H1 (cell line): ENCODE measurements around the gene ITPKB. TPM values are rescaled to one million over a fixed set of nuclear protein-coding genes. Genes with fewer than 3 reads are reported as not detected.

Experiments
- CTCF ChIA-PET: fragments of 300-600 bp; sonication (Branson Sonifier 250); formaldehyde crosslinking; loops from one replicate; lab custom pipeline; 2021; ENCODE audit not compliant: partially characterized antibody; lab: Charles Lee
- POLR2A ChIA-PET: fragments of 300-600 bp; sonication (Branson Sonifier 250); formaldehyde crosslinking; loops from one replicate; lab custom pipeline; 2021; ENCODE audit warnings: inconsistent platforms; ENCODE audit not compliant: partially characterized antibody; lab: Charles Lee
- DNase-seq, 2 experiments: peaks; one replicate each; pipeline versions ENCODE4 v3.0.0 to v3.0.0-alpha.2; 2010 to 2022; ENCODE audit warnings: low spot score in 2 of 2, low read depth in 1 of 2, mixed read lengths in 1 of 2
- FAIRE-seq: peaks from 2 replicates; lab custom pipeline; 2011; peaks lifted over from hg19 to GRCh38; lab: Jason Lieb, UNC
- H2AFZ ChIP-seq: 2 replicates; pipeline ENCODE4 v1.8.1; 2012; ENCODE audit warnings: low read length, inconsistent platforms
- H2AK5ac ChIP-seq: 2 replicates; pipeline ENCODE4 v1.6.1; 2013; ENCODE audit warnings: low read depth, low read length
- H2BK120ac ChIP-seq: replicated peaks from 2 replicates; pipeline ENCODE3; 2013; ENCODE audit warnings: low read depth, low read length, inconsistent platforms
- H2BK12ac ChIP-seq: 2 replicates; pipeline ENCODE4 v1.6.1; 2013; ENCODE audit warnings: low read depth, low read length
- H2BK15ac ChIP-seq: 2 replicates; pipeline ENCODE4 v1.6.1; 2013; ENCODE audit warnings: low read length
- H2BK20ac ChIP-seq: 2 replicates; pipeline ENCODE4 v1.6.1; 2013; ENCODE audit warnings: low read length
- H2BK5ac ChIP-seq: 2 replicates; pipeline ENCODE4 v1.6.1; 2013; ENCODE audit warnings: low read depth, low read length
- H3K14ac ChIP-seq: 2 replicates; pipeline ENCODE4 v1.6.1; 2013; ENCODE audit warnings: inconsistent platforms; ENCODE audit not compliant: insufficient read length
- H3K18ac ChIP-seq: 2 replicates; pipeline ENCODE4 v1.6.1; 2013; ENCODE audit warnings: low read length; ENCODE audit errors: extremely low read depth
- H3K23ac ChIP-seq: 2 replicates; pipeline ENCODE4 v1.6.1; 2013; ENCODE audit warnings: inconsistent platforms; ENCODE audit not compliant: insufficient read length
- H3K23me2 ChIP-seq: 2 replicates; pipeline ENCODE4 v1.6.1; 2013; ENCODE audit warnings: low read depth, low read length
- H3K27ac ChIP-seq: 2 replicates; pipeline ENCODE4 v1.6.1; 2011; ENCODE audit warnings: low read depth, low read length, inconsistent platforms
- H3K27me3 ChIP-seq, 4 experiments: replicated peaks in 1 of 4; 1 replicate in 1 of 4; 2 replicates in 3 of 4; pipeline versions ENCODE4 v1.6.1 to v1.8.1; 2011 to 2013; ENCODE audit warnings: low read length in 3 of 4, mild to moderate bottlenecking in 3 of 4, inconsistent platforms in 2 of 4, mixed read lengths in 2 of 4, moderate library complexity in 1 of 4; ENCODE audit not compliant: control insufficient read depth in 3 of 4, insufficient read depth in 3 of 4; ENCODE audit errors: extremely low read depth in 1 of 4
- H3K36me3 ChIP-seq, 4 experiments: 2 replicates each; pipeline versions ENCODE4 v1.6.1 to v1.8.1; 2011 to 2013; ENCODE audit warnings: mild to moderate bottlenecking in 4 of 4, low read length in 3 of 4, moderate library complexity in 2 of 4, control low read depth in 1 of 4, inconsistent platforms in 1 of 4; ENCODE audit not compliant: insufficient read depth in 4 of 4, control insufficient read depth in 2 of 4
- H3K4ac ChIP-seq: replicated peaks from 2 replicates; pipeline ENCODE3; 2013; ENCODE audit warnings: low read length, low read depth, mixed read lengths, inconsistent platforms; ENCODE audit not compliant: insufficient read length
- H3K4me1 ChIP-seq, 4 experiments: replicated peaks in 1 of 4; 1 replicate in 1 of 4; 2 replicates in 3 of 4; pipeline versions ENCODE4 v1.6.1 to v1.8.1; 2011 to 2013; ENCODE audit warnings: low read length in 3 of 4, inconsistent platforms in 2 of 4, mixed read lengths in 1 of 4; ENCODE audit not compliant: insufficient read depth in 4 of 4, control insufficient read depth in 3 of 4
- H3K4me2 ChIP-seq, 2 experiments: 2 replicates each; pipeline versions ENCODE4 v1.6.1 to v1.8.1; 2011 to 2013; ENCODE audit warnings: low read depth in 2 of 2, low read length in 2 of 2, control low read depth in 1 of 2, inconsistent platforms in 1 of 2, mild to moderate bottlenecking in 1 of 2; ENCODE audit not compliant: insufficient read depth in 1 of 2
- H3K4me3 ChIP-seq, 4 experiments: fragments of 200-600, 300-600 bp in 1 of 4; sonication (generic), shearing (Covaris generic), sonication (Bioruptor Twin) in 1 of 4; 2 replicates each; pipeline versions ENCODE4 v1.5.1 to v1.8.1; 2011 to 2016; ENCODE audit warnings: low read length in 4 of 4, low read depth in 3 of 4, control low read depth in 2 of 4, inconsistent platforms in 2 of 4, mild to moderate bottlenecking in 2 of 4, mixed read lengths in 1 of 4, moderate library complexity in 1 of 4; ENCODE audit not compliant: insufficient read depth in 2 of 4; ENCODE audit errors: extremely low read depth in 1 of 4
- H3K56ac ChIP-seq: replicated peaks from 2 replicates; pipeline ENCODE3; 2013; ENCODE audit warnings: low read depth, mild to moderate bottlenecking, mixed read lengths, low read length, inconsistent platforms; ENCODE audit not compliant: insufficient read length
- H3K79me1 ChIP-seq: 2 replicates; pipeline ENCODE4 v1.6.1; 2013; ENCODE audit warnings: low read depth, low read length, control low read depth
- H3K79me2 ChIP-seq, 2 experiments: 2 replicates each; pipeline versions ENCODE4 v1.6.1 to v1.8.1; 2012 to 2013; ENCODE audit warnings: low read length in 2 of 2, mild to moderate bottlenecking in 2 of 2, inconsistent platforms in 1 of 2; ENCODE audit not compliant: insufficient read depth in 2 of 2, control insufficient read depth in 1 of 2
- H3K9ac ChIP-seq, 4 experiments: replicated peaks in 1 of 4; 1 replicate in 1 of 4; 2 replicates in 3 of 4; pipeline versions ENCODE4 v1.6.1 to v1.8.1; 2011 to 2013; ENCODE audit warnings: low read depth in 3 of 4, low read length in 3 of 4, control low read depth in 2 of 4, mild to moderate bottlenecking in 2 of 4, moderate library complexity in 2 of 4, inconsistent platforms in 1 of 4; ENCODE audit errors: extremely low read depth in 1 of 4
- H3K9me3 ChIP-seq, 2 experiments: 2 replicates each; pipeline versions ENCODE4 v1.6.1 to v1.8.1; 2012 to 2013; ENCODE audit warnings: mild to moderate bottlenecking in 2 of 2, moderate library complexity in 2 of 2, control low read depth in 1 of 2, inconsistent platforms in 1 of 2, low read depth in 1 of 2, low read length in 1 of 2, mixed read lengths in 1 of 2; ENCODE audit not compliant: insufficient read depth in 2 of 2
- H4K20me1 ChIP-seq, 2 experiments: replicated peaks in 1 of 2; 2 replicates each; pipeline versions ENCODE3 to v1.8.1; 2011 to 2013; ENCODE audit warnings: inconsistent platforms in 2 of 2, low read length in 2 of 2, mild to moderate bottlenecking in 1 of 2; ENCODE audit not compliant: insufficient read depth in 2 of 2, control insufficient read depth in 1 of 2
- H4K5ac ChIP-seq: 2 replicates; pipeline ENCODE4 v1.6.1; 2013; ENCODE audit warnings: low read length, low read depth, mixed read lengths, inconsistent platforms; ENCODE audit not compliant: insufficient read length
- H4K8ac ChIP-seq: 2 replicates; pipeline ENCODE4 v1.8.0; 2013; ENCODE audit warnings: mild to moderate bottlenecking, moderate library complexity, low read length, inconsistent platforms; ENCODE audit not compliant: insufficient read depth; ENCODE audit errors: extremely low read depth
- H4K91ac ChIP-seq: replicated peaks from 2 replicates; pipeline ENCODE3; 2013; ENCODE audit warnings: low read length, mixed read lengths, inconsistent platforms; ENCODE audit not compliant: insufficient read length
- CEBPB ChIP-seq: IDR thresholded peaks from 2 replicates; pipeline ENCODE4 v1.6.1; 2012; ENCODE audit warnings: low read depth, low read length
- CHD1 ChIP-seq: IDR thresholded peaks from 2 replicates; pipeline ENCODE4 v1.6.1; 2012; ENCODE audit warnings: low read depth, low read length, improper control_type of control experiment
- CREB1 ChIP-seq: IDR thresholded peaks from 2 replicates; pipeline ENCODE4 v1.6.1; 2012; ENCODE audit warnings: inconsistent platforms
- EP300 ChIP-seq, 2 experiments: IDR thresholded peaks; 1 replicate in 1 of 2; 2 replicates in 1 of 2; pipeline ENCODE4 v1.6.1; 2011 to 2012; ENCODE audit warnings: low read depth in 2 of 2, low read length in 2 of 2, mild to moderate bottlenecking in 2 of 2, borderline replicate concordance in 1 of 2, inconsistent platforms in 1 of 2, moderate library complexity in 1 of 2
- FOSL1 ChIP-seq: IDR thresholded peaks from 2 replicates; pipeline ENCODE4 v1.6.1; 2011; ENCODE audit warnings: mild to moderate bottlenecking, low read depth, low read length, moderate library complexity; ENCODE audit not compliant: insufficient read depth
- GTF2F1 ChIP-seq: IDR thresholded peaks from 2 replicates; pipeline ENCODE4 v1.6.1; 2012; ENCODE audit warnings: low read depth, low read length, improper control_type of control experiment, borderline replicate concordance
- KDM1A ChIP-seq: fragments of 200-600, 300-600 bp; sonication (generic); IDR thresholded peaks from 2 replicates; pipeline ENCODE4 v1.7.1; 2016; ENCODE audit warnings: mild to moderate bottlenecking, low read length, borderline replicate concordance
- KDM4A ChIP-seq: IDR thresholded peaks from one replicate; pipeline ENCODE4 v1.7.1; 2012; ENCODE audit warnings: low read depth, mild to moderate bottlenecking, moderate library complexity, low read length, inconsistent platforms; ENCODE audit not compliant: severe bottlenecking
- RNF2 ChIP-seq: fragments of 200-900, 300-1000 bp; sonication (generic); IDR thresholded peaks from 2 replicates; pipeline ENCODE4 v1.7.1; 2016; ENCODE audit warnings: borderline replicate concordance, low read depth, mild to moderate bottlenecking, antibody characterized with exemption, low read length; ENCODE audit not compliant: poor library complexity, severe bottlenecking; ENCODE audit errors: missing control alignments
- RXRA ChIP-seq: IDR thresholded peaks from 2 replicates; pipeline ENCODE4 v1.6.1; 2011; ENCODE audit warnings: low read depth, mild to moderate bottlenecking, low read length, moderate library complexity; ENCODE audit not compliant: insufficient read depth
- TAF1 ChIP-seq: IDR thresholded peaks from 2 replicates; pipeline ENCODE4 v1.6.1; 2011; ENCODE audit warnings: mild to moderate bottlenecking, low read depth, low read length
- TAF7 ChIP-seq: optimal IDR thresholded peaks from 2 replicates; pipeline ENCODE3; 2011; ENCODE audit warnings: low read depth, mild to moderate bottlenecking, inconsistent platforms, low read length, moderate library complexity, borderline replicate concordance
- TBP ChIP-seq: IDR thresholded peaks from 2 replicates; pipeline ENCODE4 v1.6.1; 2011; ENCODE audit warnings: low read depth, low read length, improper control_type of control experiment
- WGBS, 2 experiments: shearing (Covaris generic) in 1 of 2; methylation state at CpG; one replicate each; pipeline versions ENCODE4 v1.1.6 to v1.1.7; 2013 to 2015; ENCODE audit warnings: low lambda C conversion rate in 2 of 2, mixed read lengths in 2 of 2, inconsistent platforms in 1 of 2, low coverage in 1 of 2, missing lambda C conversion rate in 1 of 2; ENCODE audit not compliant: insufficient replicate concordance in 2 of 2, insufficient coverage in 1 of 2, insufficient read length in 1 of 2; ENCODE audit errors: extremely low coverage in 1 of 2, missing lambda C conversion rate in 1 of 2; 5-methylcytosine and 5-hydroxymethylcytosine counted together
- polyA plus RNA-seq, 7 experiments: library from polyadenylated mRNA; depleted of rRNA in 3 of 7; stranded (reverse) in 5 of 7; unstranded in 2 of 7; fragments of >200 nt in 5 of 7; fragments of 200-250 nt in 2 of 7; gene quantifications; 1 replicate in 5 of 7; 2 replicates in 1 of 7; 4 replicates in 1 of 7; pipeline versions ENCODE4 v1.2.1 to v1.2.3, GENCODE V29; 2011 to 2013; ENCODE audit warnings: missing spikeins in 2 of 7, mixed read lengths in 2 of 7
- total RNA-seq: library from RNA; stranded (reverse); fragmentation: NEBNext Ultra II Directional; extraction: Animal tissue kit (Norgen Biotek cat#: 25700); gene quantifications from 2 replicates; pipeline ENCODE4 v1.2.1, GENCODE V29; 2021

The ITPKB gene
- total and polyA plus RNA-seq, 2 of the 8 experiments (the other 6 are each of a cell fraction or from before 2014, with no cell fraction given): 1.7 to 4.8 TPM

DNA sequence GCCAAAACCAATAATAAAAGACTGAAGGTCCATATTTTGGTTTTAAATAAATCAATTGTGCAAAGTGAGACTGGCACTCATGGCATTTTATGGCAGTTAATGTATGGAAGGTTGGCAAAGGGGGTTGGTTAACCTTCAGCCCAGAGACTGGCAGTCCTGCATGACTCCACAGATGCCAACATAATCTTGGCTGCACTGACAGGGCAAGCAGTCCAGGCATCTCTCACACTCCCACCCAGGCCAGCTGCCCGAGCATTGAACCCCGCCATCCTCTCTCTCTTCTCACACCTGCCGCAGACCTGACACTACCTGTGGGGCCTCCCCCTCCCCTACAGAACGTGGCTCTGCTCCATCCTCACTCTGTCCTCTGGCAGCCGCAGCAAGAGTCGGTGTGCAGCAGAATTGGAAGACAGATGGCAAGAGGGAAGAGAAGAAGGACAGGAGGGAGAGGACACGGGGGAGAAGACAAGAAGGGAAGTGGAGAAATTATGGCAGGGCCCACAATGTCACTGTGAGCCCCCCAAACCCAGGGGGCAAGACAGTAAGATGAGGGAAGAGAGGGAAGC lies 43.7 kb downstream of the ITPKB start:
- no peaks in the 10 kb centered on the region for H3K79me2 ChIP-seq
- no peaks in the 10 kb centered on the region for H3K23me2 ChIP-seq
- no peak for DNase-seq
- H4K5ac ChIP-seq: no peak overlapping the region
- no peak overlapping the region for H3K18ac ChIP-seq
- H3K4me3 ChIP-seq: no peak overlapping the region
- no peak overlapping the region for H2AK5ac ChIP-seq
- H2AFZ ChIP-seq: no peak overlapping the region
- no peaks in the 10 kb centered on the region for H3K27me3 ChIP-seq
- H3K14ac ChIP-seq: no peak overlapping the region
- no peak overlapping the region; the same call in 1 of the 2 replicates for H4K8ac ChIP-seq
- no peaks in the 10 kb centered on the region for H3K36me3 ChIP-seq
- H3K4me2 ChIP-seq: no peak overlapping the region
- no peak overlapping the region for H3K56ac ChIP-seq
- no peak overlapping the region for H2BK120ac ChIP-seq
- WGBS, 2 experiments: 87% methylated on average over 6 of the region's 7 CpGs; no CpG with 5 or more reads in 1 of the 2 experiments
- no peaks in the 10 kb centered on the region for H3K9me3 ChIP-seq
- POLR2A ChIA-PET: no interaction called here
- H4K91ac ChIP-seq: no peak overlapping the region
- CTCF ChIA-PET: interaction anchor here (0.6 to 3.7 kb wide), 4 partner anchors 8 to 90 kb away, joined by 3 to 14 read pairs (median 4); no protein-coding TSS in a partner anchor
- H3K4ac ChIP-seq: no peak overlapping the region
- H3K23ac ChIP-seq: no peak overlapping the region
- H3K79me1 ChIP-seq: no peaks in the 10 kb centered on the region
- H3K4me1 ChIP-seq: peaks cover 0 to 3% (median 0%) of the 10 kb centered on the region in 4 experiments; a peak in 2 of 7 replicates
- no peak overlapping the region for H3K27ac ChIP-seq
- H2BK12ac ChIP-seq: no peak overlapping the region
- no peak overlapping the region for H2BK5ac ChIP-seq
- H2BK15ac ChIP-seq: no peak overlapping the region
- no peak overlapping the region for H3K9ac ChIP-seq
- H4K20me1 ChIP-seq: no peaks in the 10 kb centered on the region
- FAIRE-seq: no peak
- H2BK20ac ChIP-seq: no peak overlapping the region
- TF ChIP-seq KDM1A (no peak), CHD1 (no peak), RNF2 (no peak), CEBPB (no peak), CREB1 (no peak), TBP (no peak), KDM4A (no peak), GTF2F1 (no peak), FOSL1 (no peak), TAF7 (no peak), EP300 (IDR thresholded peaks at IDR 0.05; ENCODE audit: borderline replicate concordance in 1 of 2, low read depth in 2 of 2, low read length in 2 of 2) (no peak), RXRA (no peak), TAF1 (no peak)
